GM12873 (cell line): ENCODE results near the gene MAP2K4.

ENCODE experiments used
- TF ChIP-seq, protein P1 (sequence below): IDR thresholded peaks from 2 replicates; pipeline ENCODE4 v1.5.1; 2012; ENCODE audit warnings: low read depth, mild to moderate bottlenecking, moderate library complexity, low read length, control low read depth; ENCODE audit not compliant: insufficient read depth; ENCODE audit errors: missing control alignments

MAP2K4 gene

DNA sequence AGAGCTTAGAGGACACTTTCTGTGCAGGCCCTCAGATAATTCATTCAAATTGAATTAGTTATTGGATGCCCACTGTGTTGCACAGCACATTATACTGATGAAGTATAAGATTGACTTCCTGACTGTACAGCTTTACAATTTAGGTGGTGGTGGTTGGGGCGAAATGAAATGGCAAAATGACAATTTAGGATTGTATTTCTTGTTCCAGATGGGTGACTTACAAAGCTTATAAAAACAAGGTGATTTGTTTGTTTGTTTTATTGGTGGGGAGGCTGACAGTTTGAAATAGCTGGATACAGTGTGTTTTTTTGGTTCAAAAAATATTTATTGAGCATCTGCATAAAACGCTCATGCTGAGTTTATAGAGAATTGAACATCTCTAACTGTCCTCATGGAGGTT, 1.6 kb downstream of the MAP2K4 start:
- TF ChIP-seq, protein P1, sequence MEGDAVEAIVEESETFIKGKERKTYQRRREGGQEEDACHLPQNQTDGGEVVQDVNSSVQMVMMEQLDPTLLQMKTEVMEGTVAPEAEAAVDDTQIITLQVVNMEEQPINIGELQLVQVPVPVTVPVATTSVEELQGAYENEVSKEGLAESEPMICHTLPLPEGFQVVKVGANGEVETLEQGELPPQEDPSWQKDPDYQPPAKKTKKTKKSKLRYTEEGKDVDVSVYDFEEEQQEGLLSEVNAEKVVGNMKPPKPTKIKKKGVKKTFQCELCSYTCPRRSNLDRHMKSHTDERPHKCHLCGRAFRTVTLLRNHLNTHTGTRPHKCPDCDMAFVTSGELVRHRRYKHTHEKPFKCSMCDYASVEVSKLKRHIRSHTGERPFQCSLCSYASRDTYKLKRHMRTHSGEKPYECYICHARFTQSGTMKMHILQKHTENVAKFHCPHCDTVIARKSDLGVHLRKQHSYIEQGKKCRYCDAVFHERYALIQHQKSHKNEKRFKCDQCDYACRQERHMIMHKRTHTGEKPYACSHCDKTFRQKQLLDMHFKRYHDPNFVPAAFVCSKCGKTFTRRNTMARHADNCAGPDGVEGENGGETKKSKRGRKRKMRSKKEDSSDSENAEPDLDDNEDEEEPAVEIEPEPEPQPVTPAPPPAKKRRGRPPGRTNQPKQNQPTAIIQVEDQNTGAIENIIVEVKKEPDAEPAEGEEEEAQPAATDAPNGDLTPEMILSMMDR = no peak

DNA sequence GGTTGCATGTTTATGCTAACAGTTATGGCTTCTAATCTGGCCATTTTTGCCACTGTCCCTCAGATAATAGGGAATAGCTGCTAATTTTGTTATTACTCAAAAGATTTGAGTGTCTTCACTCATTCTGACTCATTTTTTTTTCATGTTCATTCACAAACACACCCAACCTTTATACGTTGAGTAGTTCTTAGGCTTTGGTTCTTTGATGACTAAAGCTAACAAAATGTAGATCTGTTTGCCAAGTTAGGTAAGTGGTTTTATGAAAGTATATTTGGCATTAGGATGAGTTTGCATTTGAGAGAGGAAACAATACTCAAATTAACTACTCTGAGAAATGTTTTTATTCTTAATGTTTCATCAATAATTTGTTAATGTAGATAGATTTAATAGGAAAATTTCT, 3.6 kb downstream of the MAP2K4 start:
- TF ChIP-seq, protein P1 = no peak

DNA sequence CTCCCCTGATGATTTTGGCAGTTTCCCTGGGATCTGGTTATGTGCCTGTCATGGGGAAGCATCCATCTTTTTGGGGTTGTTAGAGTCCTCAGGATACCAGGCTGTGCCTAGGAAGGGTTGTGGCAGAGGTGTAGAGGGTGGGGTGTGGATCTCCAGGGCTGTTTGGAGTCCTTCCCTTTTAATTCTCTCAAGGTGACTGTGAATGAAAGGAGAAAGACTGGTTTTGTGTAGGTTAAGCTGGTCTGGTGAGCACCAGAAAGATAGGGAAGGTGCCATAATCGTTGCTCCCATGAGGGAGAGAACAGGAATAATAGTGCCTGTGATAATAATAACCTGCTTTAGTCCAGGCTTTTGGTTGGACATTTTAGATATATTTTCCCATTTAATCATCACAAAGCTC, 7.0 kb downstream of the MAP2K4 start:
- TF ChIP-seq, protein P1 = no peak

DNA sequence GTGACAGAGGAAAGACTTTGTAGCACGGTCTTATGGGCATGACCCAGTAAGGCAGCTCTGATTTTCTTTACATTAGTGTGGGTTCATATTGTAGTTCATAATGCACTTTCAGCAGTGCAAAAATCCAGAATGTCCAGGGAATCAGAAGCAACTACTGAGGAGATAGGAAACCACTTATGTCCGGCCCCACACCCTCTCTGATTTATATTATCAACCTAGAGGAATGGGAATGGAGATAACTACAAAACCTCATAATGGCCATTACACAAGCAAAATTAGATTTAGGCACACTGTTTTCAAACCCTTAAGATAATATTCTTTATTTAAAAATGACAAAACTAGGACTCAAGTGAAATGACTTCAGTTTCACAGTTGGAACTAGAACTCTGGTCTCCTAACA, 7.9 kb downstream of the MAP2K4 start:
- TF ChIP-seq, protein P1 = no peak

DNA sequence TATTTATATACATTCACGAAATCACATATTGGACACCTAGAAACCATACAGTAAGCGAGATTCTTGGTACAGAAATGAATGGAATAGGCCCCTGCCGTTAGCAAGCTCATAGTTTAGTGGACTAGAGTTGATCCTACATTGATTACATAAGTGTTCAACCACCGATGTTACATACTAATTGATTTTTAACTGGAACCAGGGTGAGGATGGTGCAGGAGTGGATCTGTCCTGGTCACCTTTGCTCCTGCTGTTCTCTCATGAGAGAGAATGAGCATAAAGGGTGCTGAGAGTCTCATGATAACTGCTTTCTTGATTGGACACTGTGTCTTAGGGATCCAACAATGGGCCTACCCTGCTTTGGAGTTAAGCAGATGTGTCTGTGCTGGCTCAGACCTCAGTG, 13.9 kb downstream of the MAP2K4 start:
- TF ChIP-seq, protein P1 = no peak

DNA sequence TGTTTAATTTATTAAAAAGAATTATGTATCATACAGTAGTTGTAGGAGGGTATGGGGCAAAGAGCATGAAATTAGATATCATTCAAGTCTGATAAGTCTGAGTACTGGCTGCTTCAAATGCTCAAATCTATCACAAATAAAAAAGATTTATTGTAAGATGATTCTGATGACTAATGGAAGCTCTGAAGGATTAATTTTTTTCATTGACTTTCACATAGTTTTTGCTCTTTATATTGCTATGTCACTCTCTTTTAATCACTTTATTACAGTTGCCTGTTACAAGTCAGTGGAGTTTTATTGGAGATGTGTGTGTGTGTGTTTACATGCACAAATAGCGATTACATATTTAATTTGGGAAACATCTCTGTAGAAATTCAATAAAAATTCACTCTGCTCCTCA, 15.0 kb downstream of the MAP2K4 start:
- TF ChIP-seq, protein P1 = no peak

DNA sequence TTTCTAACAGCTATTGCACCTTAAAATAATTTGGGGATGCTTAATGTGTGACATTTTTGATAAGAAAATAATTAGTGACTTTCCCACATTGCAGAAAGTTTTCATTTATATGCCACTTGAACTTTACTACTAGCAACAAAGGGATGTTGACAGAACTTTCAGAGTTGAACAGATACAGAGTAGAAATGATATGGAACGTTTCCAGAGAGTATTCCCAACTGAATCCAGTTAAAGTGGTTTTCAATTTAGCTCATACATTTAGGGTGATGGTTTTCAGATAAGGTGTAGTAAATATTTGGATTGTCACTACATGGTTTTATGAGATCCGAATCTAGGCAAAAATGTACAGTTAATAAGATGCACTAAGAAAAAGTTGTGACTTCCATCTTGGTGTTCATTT, 17.3 kb downstream of the MAP2K4 start:
- TF ChIP-seq, protein P1 = no peak

DNA sequence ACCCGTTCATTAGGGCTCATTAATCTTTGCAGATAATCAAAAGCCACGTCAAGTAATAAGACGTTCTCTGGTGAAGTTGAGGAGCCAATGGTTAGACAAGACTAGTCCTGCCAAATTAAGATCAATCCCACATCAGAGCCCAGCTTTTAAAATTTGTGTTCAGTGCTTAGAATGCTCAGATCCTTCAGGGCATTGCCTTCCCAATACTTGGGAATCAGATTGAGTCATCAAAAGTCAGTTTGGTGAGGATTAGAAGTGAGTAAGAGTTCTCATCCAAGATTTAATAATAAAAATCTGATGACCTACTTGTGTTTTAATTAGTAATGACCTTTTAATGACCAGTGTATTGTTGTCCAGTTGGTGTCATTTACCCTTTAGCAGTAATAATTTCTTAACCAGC, 19.8 kb downstream of the MAP2K4 start:
- TF ChIP-seq, protein P1 = no peak
